ENCODE data around the gene FEV. TPM values are rescaled to one million over a fixed set of nuclear protein-coding genes. Genes with fewer than 3 reads are reported as not detected.

Gene FEV
- total RNA-seq, 1 experiment from 2014 or later = not detected

DNA sequence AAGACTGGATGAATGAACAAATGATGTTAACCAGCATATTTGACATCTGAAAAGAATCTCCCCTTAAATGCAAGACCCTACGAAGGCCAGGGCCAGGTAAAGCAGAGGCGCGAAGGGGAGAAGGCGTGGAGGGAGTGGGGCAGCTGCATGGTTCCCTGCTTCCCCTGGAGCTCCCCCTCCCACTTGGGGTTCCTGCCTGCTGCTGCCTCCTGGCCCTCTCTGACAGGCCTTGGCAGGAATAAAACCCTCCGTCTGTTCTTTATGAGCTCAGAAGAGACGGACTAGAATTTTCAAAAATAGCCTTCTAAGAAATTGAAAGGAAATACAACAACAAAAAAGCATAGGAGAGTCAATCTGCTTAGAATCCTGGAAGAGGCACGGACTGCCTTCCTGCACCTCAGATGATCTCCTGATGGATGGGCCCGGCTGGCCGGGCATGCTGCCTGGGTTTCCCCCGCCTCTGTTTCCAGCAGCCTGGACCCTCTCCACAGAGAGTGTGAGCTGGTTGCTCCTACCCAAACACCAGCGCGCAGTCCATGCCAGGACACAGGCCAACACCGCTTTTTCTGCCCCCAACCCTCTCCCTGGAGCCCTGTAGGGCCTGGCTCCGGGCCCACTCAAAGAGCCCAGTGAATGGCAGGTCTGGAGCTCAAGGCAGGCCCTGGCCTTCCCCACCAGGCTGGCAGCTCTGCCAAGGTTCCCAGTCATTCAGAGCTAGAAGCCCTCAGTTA lies 32.4 kb upstream of the FEV start:
- DNase-seq (ENCODE audit: low spot score) = no peak

DNA sequence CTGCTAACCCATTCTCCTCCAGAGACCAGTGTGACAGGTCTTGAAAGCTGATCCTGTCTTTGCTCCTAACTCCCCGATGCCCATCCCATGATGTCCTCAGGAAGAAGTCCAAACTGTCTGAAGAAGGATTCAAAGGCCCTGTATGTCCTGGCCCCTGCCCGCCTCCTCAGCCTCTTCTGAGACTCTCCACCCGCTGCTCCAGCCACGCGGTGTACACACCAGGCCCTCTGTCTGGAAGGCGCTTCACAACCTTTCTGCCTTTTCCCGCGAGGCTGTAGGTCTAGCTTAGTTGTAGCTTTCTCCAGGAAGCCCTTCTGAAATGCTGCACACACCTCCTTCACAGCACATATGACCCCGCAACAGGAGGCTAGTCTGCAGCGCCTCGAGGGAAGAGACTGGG lies 31.7 kb upstream of the FEV start:
- DNase-seq (ENCODE audit: low spot score) = no peak

DNA sequence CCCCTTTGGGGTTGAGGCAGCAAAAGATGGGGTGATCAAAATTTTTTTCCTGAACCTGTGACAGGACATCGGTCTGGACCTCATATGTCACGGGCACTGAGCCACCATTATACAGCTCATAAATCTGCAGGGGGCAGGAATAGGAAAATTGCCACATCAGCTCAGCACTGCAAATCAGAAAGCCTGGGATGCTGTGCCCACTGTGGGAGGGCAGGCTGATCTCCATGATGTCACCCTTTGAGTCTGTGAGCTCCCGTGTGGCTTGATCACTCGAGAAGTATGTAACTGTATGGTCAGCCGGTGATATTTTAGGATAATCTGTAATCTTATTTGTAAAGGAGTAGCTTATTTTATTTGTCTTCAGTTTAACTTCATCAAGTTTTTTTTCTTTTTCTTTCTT lies 25.9 kb upstream of the FEV start:
- no peak for DNase-seq (ENCODE audit: low spot score)

DNA sequence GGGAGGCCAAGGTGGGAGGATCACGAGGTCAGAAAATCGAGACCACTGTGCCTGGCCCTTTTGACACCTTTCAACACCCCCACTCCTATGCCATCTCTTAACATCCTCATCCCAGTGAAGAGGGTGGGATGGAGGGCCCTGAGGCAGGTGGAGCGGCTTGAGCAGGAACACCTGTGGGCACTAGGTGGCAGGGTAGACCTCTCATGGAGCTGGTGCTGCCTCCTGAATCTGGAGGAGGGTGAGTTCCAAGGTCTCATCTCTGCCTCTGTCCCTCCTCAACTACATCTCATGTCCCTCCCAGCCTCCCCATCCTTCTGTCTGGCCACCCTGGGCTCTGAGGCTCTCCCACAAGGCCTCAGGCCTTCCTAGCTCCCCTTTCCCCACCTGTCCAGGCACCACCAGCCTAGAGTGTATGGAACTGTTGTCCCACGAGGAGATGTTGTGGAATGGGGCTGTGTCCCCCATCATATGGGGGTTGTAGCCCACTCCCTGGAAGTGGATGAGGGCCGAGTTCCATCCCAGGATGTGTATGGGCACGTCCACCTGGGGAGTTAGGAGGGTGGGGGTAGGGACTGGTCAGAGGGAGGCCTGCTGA lies 25.3 kb upstream of the FEV start:
- peak; percentile 24 for DNase-seq (ENCODE audit: low spot score)

DNA sequence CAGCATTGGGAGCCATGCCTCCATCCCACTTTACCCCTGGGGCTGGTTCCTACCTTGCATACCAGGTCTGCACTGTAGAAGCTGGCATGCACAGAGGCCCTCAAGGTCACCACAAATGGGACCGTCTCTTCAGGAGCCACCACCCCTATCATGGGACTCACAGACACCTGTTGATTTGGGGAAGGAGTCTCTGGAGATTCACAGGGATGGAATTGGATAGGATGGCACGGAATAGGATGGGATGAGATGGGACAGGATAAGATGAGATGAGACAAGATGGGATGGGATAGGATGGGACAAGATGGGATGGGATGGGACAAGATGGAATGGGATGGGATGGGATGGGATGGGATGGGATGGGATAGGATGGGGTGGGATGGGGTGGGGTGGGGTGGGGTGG lies 24.3 kb upstream of the FEV start:
- DNase-seq (ENCODE audit: low spot score) = no peak

DNA sequence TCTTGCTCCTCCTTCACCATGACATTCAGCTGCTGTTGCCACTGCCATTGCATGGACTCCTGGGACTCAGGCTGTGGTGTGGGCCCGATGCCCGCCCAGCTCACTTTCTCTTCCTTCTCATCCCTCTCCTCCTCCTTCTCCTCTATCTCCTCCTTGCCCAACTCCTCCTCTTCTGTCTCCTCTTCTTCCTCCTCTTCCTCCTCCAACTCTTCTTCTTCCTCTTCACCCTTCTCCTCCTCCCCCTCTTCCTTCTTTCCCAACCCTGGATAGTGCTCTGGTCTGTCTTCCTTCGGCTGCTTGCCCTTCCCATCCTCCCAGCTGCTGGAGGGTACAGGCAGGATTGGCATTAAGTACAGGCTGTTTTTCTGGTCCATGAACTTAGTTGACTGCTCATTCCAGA lies 19.0 kb upstream of the FEV start:
- DNase-seq (ENCODE audit: low spot score) = no peak

DNA sequence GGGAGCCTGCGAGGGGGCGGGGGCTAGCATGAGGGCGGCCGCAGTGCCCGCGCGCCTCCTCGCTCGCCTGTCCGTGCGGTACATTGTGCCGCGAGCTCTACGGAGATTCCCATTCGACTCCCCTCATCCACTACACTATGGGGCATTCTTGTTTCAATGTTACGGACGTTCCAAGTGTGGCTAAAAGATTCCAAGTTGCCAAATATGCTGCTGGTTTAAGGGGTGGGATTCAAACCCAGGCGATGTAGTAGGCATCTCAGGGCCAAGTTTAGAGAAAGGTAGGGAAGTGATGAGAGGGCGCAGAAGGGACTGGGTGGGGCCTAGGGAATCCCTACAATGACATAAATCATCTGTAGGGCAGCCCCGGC lies 18.3 kb upstream of the FEV start:
- DNase-seq (ENCODE audit: low spot score) = no peak

DNA sequence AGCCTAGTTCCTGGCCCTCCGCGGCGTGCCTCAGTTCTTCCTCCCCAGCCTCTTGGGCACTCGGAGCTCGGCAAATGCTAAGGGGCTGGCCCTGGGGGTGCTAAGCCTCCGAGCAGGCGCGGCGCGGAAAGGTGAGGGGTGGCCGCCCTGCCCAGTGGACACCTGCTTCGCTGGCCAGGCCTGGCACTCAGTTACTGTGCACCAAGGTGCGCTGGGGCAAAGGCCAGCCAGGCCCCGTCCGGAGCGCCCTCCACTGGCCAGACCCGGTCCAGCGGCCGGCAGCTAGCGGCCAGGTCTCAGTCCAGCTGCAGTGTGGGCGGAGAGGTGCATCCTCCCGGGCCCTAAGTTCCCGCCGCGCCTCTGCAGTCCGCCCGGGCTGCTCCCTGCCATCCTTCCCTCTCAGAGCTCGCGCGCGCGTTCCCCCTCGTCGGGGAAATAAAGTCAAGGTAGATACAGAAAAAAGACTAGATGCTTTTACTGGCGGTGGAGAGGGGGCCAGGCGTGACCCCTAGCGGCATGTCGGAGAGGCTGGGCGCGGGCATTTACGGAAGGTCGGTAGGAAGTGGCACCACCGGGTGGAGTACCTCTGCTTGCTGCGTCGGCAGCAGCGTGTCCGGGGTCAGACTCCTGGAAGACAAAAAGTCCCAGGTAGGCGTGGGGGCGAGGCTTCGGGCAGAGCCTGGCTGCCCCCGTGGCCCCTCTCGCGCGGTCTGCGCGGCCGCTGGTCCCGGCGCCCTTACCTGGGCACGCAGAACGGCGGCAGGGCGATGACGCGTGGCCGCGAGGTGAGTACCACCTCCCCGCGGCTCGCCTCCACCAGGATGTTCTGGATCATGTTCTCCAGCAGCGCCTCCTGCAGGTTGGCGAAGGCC lies 17.6 kb upstream of the FEV start:
- no peak for DNase-seq (ENCODE audit: low spot score)

DNA sequence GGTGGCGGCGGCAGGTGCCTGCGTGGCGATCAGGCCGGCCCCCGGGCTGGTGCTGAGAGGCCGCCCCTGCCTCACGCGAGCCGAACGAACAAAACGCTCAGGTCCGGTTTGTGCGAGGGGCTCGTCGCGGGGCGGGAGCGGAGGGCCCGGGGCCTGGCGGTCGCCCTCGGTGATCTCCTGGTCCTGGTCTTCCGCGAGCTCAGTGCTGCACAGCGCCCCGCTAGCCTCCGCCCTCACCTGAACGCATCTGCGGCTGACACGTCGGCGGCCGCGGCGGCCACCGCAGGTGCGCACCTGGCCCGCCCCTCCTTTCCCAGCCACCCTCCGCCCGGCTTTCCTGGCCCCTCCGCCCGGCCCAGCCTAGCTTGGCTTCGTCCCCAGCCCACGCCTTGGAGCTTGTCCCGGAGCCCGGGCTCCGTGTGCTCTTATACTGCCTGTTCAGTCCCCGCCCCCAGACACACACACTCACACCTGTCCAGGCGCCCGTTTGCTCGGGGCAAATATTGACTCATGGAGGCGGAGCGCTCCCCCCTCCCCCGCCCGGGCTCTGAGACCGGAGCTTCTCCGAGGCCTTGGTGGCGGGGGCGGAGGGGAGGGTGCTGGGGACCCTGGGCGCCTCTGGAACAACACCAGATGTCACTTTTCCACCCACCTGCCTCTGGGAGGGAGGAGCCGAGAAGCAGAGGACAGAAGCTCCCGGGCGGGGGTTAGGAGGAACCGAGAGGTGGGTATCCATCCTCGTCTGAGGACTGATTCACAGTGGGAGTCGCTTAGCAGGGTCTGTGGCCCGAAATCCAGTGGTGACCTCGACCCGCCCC lies 16.8 kb upstream of the FEV start:
- no peak for DNase-seq (ENCODE audit: low spot score)

DNA sequence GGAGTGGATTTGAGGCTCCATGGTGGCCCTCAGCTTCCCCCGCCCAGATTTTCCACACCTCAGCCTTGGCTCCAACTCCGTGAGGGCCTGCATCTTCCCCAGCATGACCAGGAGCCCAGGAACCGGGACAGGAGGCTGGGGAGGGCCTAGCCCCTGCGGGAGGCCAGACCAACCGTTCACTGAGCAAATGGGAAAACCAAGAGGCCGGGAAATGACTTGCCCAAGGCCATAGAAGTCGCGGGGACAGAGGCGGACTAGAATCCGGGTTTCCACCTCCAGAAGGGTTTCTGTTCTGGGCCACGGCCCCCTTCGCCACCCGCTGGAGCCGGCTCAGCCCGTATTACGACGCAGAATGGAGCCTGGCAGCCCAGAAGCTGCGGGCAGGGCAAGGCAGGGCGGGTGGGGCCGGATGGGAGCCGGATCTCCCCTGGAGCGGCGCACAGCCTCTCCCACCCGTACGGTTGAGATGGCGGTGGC lies 16.2 kb upstream of the FEV start:
- DNase-seq (ENCODE audit: low spot score) = no peak

DNA sequence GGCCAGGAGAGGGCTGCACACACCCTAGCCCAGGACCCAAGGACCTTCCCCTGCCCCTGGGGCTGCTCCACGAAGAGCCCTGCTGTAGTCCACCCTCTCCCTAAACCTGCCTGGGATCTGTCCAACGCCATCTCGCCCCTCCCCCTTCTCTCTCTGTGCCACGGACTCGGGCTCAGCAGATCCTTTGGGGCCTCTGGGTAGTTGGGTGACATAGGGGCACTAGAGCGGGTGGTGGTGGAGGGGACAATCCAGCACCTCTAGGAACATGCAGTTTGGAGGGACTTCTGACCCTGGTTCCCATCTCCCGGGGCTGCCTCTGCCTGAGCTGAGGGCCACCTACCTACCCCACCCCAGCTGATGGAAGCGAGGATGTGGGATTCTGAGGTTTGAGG lies 15.6 kb upstream of the FEV start:
- DNase-seq (ENCODE audit: low spot score) = no peak

DNA sequence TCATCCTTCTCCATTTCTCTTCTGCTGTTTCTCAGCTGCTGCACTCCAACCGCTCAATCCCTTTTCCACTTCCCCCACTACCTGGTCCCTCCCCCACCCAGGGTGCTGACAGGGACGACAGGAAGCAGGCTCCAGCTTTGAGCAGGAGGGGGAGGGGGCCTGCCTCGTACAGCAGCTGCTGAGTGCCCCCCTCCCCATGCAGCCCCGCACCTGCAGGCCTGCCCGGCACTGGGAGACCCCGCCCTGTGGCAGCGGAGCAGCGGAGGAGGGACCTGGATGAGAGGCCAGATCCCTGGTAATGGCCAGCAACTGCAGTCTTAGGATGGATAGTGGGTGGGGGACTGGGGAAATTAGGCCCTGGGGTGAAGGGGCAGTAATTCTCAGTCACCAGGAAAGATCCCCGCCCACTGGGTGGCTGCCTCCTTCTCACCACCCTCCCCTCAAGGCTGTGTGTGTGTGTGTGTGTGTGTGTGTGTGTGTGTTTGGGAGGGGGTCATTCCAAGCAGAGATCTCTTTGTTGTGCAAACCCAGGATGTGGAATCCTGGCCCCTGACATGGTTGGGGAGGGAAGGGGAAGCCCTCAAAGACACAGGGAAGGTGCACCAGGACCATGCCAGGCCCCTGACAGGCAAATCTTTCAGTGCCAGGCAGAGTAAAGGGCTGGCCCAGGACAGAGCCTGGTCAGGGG lies 15.0 kb upstream of the FEV start:
- no peak for DNase-seq (ENCODE audit: low spot score)

DNA sequence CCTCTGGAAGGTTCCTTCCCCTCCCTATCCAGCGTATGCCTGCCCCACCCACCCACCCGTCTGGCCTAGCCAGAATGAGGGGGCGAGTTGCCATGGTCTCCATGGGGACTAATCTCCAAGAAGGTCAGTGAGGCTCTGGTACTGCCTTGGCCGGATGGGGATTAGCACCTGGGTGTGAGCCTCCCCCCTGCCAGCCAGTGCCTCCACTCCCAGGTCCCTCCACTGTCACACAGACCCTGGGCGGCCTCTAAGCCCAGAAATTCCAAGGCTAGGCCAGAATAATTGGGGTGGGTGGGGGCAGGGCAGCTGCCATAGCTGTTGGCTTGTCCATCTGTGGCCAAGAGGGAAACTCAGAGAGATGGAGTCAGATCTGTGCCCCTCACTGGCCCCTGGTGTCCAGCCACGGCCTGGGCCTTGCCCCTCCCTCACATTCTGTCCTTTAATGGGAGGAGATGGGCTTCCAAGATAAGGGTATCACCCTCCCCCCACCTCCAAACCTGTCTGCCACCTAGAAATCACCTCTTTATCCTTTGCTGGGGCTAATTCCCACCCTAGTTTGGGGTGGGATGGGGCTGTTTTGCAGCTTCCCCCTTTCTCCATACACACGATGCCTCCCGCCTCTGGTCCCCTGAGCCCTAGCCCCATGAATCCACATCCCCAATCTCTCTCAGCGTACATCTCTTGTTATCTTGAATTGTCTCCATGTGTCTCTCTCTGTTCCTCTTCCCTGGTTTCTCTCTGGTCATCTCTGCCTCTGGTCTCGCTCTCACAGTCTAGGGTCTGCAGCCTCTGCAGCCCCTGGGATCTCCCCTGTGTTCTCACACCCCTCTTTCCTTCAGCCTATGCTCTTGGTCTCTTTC lies 14.3 kb upstream of the FEV start:
- no peak for DNase-seq (ENCODE audit: low spot score)

DNA sequence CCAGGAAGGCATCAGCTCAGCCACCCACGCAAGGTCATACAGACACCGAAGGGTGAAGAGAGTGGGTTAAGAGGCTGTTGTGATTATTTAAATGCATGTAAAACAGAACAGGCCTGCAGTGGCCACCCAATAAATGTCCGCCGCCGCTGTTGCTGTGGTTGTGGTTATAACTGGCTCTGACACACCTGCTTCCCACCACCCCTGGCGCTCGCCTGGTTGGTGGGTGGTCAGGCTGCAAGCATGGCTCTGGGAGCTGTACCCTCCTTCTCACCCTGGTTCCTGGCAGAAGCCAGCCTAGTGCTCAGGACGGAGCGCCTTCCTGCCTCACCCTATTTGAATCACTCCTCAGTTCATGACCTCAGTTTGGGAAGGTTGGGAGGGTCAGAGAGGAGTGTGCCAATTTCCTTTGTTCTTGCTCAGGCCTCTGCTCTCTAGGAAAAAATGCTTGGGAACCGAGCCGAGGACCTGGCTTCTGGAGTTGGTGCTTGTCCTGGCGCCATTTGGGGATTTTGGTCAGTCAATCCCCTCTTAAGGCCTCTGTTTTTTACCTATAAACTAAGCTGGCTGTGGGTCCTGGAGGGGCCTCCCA lies 13.5 kb upstream of the FEV start:
- no peak for DNase-seq (ENCODE audit: low spot score)

DNA sequence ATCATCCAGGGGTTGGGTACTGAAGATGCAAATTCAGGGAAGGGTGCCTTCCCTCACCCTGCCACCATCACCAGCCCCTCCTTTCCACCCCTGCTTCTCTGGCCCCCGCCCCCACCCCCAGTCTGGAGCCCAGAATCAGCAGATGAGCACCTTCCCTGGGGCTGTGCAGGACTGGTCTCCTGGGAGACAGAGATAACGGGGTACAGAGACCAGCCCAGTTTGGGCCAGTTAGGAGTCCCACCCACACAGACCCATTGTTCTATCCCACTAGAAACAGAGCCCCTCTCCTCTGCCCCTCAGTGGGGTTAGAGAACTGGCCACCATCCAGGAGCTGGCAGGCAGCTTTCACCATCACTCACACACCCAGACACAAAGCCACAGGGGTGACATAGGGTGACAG lies 12.7 kb upstream of the FEV start:
- DNase-seq (ENCODE audit: low spot score) = no peak

DNA sequence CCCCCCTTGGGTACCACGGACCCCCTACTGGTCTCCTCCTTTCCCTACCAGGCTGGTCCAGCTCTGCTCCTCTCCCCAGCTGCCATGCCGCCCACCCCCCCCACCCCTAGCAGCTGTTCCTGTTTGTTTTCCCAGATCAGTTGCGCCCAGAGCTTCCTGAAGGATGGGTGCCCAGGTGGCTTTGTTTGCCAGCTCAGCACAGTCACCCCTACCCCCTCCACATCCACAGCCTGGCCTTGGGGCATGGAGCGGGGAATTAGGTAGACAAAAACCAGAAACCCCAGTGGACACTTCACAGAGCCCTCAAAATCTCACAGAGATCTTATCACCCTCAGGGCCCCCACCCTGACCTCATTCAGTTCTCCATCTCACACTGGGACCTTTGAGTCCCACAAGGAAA lies 12.0 kb upstream of the FEV start:
- DNase-seq (ENCODE audit: low spot score) = no peak

DNA sequence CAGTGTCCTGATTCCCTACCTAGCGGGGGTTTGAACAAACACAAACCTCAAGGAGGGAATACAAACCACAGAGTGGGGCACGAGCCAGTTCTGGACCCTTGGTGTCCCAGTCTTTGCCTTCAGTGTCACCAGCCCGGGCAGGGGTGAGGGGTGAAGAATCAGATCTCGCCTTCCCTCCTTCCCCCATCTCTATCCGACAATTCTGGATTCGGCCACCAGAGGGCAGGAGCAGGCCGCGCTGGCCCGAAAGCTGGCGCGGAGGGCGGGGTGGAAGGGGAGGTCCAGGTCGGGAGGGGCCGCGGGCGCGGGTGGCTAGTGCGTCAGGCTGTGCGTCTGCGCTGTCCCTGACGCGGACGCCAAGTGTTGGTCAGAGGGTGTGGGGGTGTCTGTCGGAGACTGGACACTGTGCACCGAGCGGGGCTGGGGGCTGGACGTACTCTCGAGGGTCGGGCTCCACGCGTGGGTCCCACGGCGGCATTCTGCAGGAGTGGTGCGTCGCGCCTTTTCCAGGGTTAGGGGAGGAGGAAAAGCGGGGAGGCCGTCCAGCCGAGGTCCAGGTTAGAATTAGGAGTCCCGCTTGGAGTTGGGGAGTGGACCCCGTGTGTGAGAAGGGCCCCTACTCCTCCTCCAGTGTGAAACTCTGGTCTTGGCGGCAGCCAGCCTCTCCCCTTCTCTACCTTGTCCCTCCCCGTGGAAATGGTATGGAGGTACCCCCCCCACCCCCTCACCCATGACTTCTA lies 11.2 kb upstream of the FEV start:
- peak; percentile 74 for DNase-seq (ENCODE audit: low spot score)

DNA sequence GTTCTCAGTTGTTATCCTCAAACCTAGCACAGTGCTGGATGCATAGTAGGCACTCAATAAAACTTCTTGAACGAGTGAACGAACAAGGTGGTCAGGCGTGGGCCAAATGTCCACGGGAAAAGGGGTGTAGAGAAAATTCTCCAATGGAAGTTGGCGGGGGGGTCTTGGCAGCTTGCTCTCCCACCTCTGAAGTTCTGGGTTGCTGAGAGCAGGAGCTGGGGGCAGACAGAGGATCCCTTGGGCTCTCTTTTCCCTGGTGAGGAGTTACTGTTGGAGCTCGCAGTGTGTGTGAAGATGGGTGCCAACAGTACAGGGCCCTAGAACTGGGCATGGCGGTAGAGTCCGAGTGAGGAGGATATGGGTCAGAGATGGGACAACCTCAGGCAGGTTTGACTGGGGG lies 10.6 kb upstream of the FEV start:
- no peak for DNase-seq (ENCODE audit: low spot score)
